ENCODE data around the gene AQP1.

DNA sequence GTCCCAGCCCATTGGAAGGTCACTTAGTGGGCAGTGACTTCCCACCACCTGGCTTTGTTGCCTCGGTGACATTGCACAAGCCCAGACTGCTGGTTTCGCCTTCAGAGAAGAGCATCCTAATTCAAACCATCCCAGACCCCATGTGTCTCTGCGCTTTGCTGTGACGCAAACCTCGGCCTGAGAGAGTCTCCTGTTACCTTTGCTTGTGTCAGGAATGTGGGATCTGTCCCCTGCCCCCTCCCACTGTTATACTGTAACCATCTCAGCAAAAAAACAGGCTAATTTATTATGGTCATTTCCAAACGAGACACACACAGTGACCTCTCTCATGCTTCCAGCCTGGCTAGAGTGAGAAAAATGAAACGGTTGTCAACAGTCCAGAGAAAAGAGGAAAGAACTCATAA lies 25.0 kb upstream of the AQP1 start:
- TF ChIP-seq, protein P1, sequence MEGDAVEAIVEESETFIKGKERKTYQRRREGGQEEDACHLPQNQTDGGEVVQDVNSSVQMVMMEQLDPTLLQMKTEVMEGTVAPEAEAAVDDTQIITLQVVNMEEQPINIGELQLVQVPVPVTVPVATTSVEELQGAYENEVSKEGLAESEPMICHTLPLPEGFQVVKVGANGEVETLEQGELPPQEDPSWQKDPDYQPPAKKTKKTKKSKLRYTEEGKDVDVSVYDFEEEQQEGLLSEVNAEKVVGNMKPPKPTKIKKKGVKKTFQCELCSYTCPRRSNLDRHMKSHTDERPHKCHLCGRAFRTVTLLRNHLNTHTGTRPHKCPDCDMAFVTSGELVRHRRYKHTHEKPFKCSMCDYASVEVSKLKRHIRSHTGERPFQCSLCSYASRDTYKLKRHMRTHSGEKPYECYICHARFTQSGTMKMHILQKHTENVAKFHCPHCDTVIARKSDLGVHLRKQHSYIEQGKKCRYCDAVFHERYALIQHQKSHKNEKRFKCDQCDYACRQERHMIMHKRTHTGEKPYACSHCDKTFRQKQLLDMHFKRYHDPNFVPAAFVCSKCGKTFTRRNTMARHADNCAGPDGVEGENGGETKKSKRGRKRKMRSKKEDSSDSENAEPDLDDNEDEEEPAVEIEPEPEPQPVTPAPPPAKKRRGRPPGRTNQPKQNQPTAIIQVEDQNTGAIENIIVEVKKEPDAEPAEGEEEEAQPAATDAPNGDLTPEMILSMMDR (IDR thresholded peaks at IDR 0.05): no peak
- TF ChIP-seq POLR2A (IDR thresholded peaks at IDR 0.05): no peak
